HG03280 (cell line): ENCODE data around the gene ADPGK.
"Not testable (repeated sequence)": the region's sequence is repeated elsewhere in the genome, so short reads cannot be mapped to it uniquely, and the experiment has no call there.

ENCODE experiments used
- ATAC-seq: cut with Tn5 transposase; IDR thresholded peaks from one replicate; pipeline ENCODE4 v1.9.1; 2021; ENCODE audit warnings: mild to moderate bottlenecking, moderate library complexity; ENCODE audit not compliant: unreplicated experiment

Gene ADPGK

GRCh38 chr15:72751751-72752455 is 31.7 kb downstream of the ADPGK start:
- ATAC-seq: no peak

- no peak for ATAC-seq
Observed at GRCh38 chr15:72749700-72750099, 33.9 kb downstream of the ADPGK start.

DNA sequence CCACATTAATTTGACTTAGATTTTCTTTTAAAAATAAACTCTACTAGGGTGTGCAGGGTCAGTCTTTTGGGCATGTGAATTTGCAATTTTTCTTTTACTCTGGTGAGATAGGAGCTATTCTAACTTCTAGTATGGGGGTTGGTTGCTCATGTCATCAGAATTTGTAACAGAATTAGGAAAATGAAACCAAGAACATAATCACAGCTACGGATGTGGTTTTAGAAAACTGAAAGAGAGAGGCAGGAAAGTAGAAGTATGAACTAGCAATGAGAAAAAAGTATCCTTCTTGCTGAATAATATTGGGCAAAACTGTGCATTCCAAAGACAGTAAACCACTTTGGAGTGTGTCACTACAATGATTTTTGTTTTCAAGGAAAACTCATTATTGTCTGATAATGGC is 43.3 kb downstream of the ADPGK start:
- peak; percentile 76 for ATAC-seq

DNA sequence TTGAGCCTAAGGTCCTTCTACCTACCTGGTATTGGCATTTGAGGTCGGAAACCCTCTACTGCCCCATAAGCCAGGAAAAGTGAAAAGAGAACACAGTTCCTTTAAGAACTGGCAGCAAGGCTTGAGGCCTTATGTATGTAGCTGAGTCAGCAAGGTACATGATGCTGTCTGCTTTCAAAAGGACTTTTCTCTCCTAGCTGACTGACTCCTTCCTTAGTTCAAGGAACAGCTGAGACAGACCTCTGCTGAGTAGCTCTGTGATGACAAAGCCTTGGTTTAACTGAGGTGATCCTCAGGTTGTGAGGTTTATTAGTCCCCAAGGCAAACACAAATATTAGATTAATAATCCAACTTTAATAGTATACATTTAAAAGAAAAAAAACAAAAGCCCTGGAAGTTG is 45.8 kb downstream of the ADPGK start:
- no peak for ATAC-seq

DNA sequence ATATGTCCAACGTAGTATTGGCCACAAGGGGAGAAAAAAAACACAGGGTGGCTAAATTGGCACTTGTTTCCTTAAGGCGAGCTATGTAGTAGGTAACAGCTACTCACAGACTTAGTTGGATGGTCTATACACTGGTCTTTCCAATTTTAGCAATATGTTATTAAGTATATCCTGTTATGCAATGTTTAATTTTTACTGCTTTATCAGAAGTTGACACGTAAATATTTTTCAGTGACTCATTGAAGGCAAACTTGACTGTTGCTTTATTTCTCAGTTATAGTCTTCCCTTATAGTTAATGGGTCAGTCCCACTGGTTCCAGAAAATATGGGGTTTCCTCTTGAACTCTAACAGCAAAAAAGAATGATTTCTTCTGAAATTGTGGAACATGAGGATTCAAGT is 46.5 kb downstream of the ADPGK start:
- no peak for ATAC-seq

- ATAC-seq: no peak
Observed at GRCh38 chr15:72735111-72735510, 48.4 kb downstream of the ADPGK start.

DNA sequence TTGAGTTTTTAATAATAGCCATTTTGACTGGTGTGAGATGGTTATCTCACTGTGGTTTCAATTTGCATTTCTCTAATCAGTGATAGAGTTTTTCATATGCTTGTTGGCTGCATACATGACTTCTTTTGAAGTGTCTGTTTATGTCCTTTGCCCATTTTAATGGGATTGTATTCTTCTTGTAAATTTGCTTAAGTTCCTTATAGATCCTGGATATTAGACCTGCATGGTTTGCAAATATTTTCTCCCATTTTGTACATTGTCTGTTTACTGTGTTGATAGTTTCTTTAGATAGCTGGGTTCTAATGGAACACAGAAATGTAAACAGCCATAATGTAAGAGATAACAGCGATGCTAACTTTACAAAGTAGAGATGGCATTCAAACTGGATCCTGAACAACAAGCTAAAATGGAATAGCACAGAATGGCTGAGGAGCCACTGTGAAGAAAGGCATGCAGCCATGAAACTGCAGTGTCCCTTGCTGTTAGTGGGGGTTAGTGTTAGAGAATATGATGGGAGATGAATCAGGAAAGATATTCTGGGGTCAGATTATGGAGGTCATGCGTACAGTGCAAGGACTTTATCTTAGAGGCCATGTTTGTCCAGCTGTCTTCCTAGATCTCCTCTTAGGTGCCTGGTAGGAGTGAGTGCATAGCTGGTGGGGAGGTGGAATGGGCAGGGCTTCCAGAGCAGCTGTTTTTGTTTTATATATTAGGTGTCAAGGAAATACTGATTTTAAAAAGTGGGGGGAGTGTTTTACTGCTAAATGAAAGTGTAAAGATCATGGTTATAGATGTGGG is 49.4 kb downstream of the ADPGK start:
- no peak for ATAC-seq

GRCh38 chr15:72732516-72732915 is 51.0 kb downstream of the ADPGK start:
- no peak for ATAC-seq

GRCh38 chr15:72732086-72732485 is 51.5 kb downstream of the ADPGK start:
- no peak for ATAC-seq

DNA sequence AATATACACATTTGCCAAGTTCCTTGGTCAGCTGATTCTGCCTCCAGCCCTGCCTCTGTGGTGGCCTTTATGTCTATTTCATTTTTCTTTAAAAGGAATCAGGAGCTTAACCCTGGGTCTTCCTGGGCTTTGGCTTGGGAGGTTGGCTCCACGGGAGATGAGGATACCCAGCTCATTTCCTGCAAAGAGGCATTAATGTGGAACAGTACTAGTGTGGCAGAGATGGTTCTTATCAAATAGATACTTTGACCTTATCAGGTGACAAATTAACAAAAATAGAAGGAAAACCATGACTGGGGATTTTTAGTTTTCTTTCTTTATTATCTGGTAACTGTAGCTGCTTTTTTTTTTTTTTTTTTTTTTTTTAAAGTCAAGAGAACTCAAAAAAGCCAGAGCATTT is 54.7 kb downstream of the ADPGK start:
- ATAC-seq: no peak

- not testable (repeated sequence) for ATAC-seq
Observed at GRCh38 chr15:72728249-72728648, 55.3 kb downstream of the ADPGK start.

DNA sequence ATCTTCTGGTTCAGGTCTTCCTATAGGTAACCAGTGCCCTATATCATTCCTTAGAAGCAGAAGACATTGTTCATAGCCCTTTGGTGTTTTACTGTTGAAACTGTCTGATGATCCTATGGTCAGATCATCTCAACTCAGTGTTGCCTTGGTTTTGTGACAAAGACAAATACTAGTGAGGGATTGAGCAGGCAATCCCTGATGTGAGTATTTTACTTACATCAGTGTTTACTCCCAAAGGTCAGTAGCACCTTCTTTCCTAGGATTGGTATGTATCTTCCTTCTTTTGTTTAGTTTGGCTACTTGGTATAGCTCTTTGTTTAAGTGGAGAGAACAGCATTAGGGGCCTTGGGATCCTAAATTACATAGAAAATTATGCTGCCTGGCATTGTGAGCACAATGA is 56.4 kb downstream of the ADPGK start:
- ATAC-seq: no peak

GRCh38 chr15:72725851-72726250 is 57.7 kb downstream of the ADPGK start:
- ATAC-seq: not testable (repeated sequence)

DNA sequence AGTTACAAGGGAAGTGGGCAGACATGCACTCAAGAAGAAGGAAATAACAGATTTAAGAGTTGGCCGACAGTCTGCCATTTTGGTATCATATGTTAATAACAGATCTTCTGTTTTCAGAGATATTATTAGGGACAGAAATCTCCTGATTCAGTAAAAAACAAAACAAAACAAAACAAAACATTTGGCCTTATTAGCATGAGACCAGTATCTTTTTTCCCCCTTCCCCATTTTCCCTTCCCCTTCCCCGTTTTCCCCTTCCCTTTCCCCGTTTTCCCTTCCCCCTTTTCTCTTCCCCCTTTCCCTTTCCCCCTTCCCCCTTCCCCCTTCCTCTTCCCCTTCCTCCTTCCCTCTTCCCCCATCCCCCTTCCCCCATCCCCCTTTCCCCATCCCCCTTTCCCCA is 58.1 kb downstream of the ADPGK start:
- no peak for ATAC-seq

DNA sequence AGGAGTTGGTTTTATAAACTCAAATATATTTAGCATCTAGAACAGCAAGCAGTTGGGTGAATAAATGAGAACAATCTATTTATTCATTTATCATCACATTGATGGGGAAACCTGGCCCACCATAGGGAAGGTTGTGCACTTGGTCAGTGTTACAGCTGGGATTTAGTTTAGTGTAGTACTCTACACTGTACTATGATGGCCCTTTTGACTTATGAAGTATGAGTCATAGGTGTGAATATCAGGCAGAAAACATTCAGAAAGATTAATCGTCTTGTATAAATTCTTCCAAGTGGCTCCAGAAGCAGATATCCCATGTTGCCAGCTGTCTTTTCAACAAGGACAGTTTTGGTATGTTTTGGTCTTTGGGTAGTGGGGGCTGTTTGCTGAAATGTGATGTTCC is 59.5 kb downstream of the ADPGK start:
- ATAC-seq: no peak

GRCh38 chr15:72722071-72722696 is 61.4 kb downstream of the ADPGK start:
- ATAC-seq: no peak

DNA sequence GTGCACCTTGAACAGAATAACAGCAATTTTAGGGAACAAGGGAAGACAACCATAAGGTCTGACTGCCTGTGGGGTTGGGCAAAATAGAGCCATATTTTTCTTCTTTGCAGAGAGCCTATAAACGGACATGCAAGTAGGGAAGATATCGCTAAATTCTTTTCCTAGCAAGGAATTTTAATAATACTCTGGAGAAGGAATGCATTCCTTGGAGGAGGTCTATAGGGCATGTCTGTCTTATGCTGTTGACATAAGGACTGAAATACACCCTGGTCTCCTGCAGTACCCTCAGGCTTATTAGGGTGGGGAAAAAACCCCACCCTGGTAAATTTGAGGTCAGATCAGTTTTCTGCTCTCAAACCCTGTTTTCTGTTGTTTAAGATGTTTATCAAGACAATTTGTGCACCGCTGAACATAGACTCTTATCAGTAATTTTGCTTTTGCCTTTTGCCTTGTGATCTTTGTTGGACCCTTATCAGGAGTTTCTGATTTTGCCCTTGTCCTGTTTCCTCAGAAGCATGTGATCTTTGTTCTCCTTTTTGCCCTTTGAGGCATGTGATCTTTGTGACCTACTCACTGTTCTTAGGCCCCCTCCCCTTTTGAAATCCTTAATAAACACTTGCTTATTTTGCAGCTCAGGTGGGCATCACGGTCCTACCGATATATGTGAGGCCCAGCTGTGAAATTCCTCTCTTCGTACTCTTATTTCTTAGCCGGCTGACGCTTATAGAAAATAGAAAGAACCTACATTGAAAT is 74.8 kb downstream of the ADPGK start:
- not testable (repeated sequence) for ATAC-seq

GRCh38 chr15:72706266-72706665 is 77.3 kb downstream of the ADPGK start:
- no peak for ATAC-seq
